ENCODE data around the gene METTL13. TPM values are rescaled to one million over a fixed set of nuclear protein-coding genes. Genes with fewer than 3 reads are reported as not detected.
A peak's percentile ranks its signal among the peaks of the same experiment; 100 is the strongest.

METTL13 gene
- total and polyA plus RNA-seq, 2 of the 8 experiments (the other 6 are each of a cell fraction or from before 2014, with no cell fraction given), result 38.1 to 66.3 TPM

DNA sequence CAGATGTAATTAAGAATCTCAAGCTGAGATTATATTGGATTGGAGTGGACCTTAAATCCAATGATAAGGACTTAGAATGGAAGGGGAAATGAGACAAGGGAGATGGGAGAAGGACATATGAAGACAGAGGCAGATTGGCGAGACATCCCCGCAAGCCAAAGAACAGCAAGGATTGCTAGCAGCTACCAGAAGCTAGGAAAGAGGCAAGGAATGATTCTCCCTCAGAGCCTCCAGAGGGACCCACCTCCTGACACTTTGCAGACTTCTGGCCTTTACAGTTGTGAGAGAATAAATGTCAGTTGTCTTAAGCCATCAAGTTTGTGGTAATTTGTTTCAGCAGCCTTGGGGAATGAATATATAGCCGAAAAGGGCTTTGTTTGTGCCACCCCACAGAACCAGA lies 20.7 kb downstream of the METTL13 start:
- Histone ChIP-seq H3K79me1 (ENCODE audit: low read depth, low read length) (no peaks in the 10 kb centered on the region), H2AFZ (ENCODE audit: low read length) (no peak overlapping the region), H3K9me3 (ENCODE audit: insufficient read depth in 2 of 2, low read depth in 1 of 2, low read length in 1 of 2) (no peaks in the 10 kb centered on the region), H4K20me1 (replicated peaks in 1 of 2; ENCODE audit: control insufficient read depth in 1 of 2, insufficient read depth in 2 of 2, low read length in 2 of 2) (no peaks in the 10 kb centered on the region), H3K23ac (ENCODE audit: insufficient read length) (no peak overlapping the region), H4K5ac (ENCODE audit: insufficient read length, low read depth, low read length) (no peak overlapping the region), H3K4me2 (ENCODE audit: insufficient read depth in 1 of 2, low read depth in 2 of 2, low read length in 2 of 2) (no peak overlapping the region), H2BK5ac (ENCODE audit: low read depth, low read length) (no peak overlapping the region), H3K4ac (replicated peaks; ENCODE audit: insufficient read length, low read depth, low read length) (no peak overlapping the region), H4K8ac (ENCODE audit: extremely low read depth, insufficient read depth, low read length) (no peak overlapping the region), H2BK12ac (ENCODE audit: low read depth, low read length) (no peak overlapping the region), H3K79me2 (ENCODE audit: control insufficient read depth in 1 of 2, insufficient read depth in 2 of 2, low read length in 2 of 2) (no peaks in the 10 kb centered on the region), H2BK20ac (ENCODE audit: low read length) (no peak overlapping the region), H2BK120ac (replicated peaks; ENCODE audit: low read depth, low read length) (no peak overlapping the region), H2AK5ac (ENCODE audit: low read depth, low read length) (no peak overlapping the region), H3K36me3 (ENCODE audit: control insufficient read depth in 2 of 4, insufficient read depth in 4 of 4, low read length in 3 of 4) (peaks cover 0 to 6% (median 3%) of the 10 kb centered on the region in 4 experiments; a peak in 4 of 8 replicates), H4K91ac (replicated peaks; ENCODE audit: insufficient read length, low read length) (no peak overlapping the region), H3K27ac (ENCODE audit: low read depth, low read length) (no peak overlapping the region), H2BK15ac (ENCODE audit: low read length) (no peak overlapping the region), H3K4me1 (replicated peaks in 1 of 4; ENCODE audit: control insufficient read depth in 3 of 4, insufficient read depth in 4 of 4, low read length in 3 of 4) (peaks cover 0 to 11% (median 5%) of the 10 kb centered on the region in 4 experiments; a peak in 3 of 7 replicates), H3K14ac (ENCODE audit: insufficient read length) (no peak overlapping the region), H3K56ac (replicated peaks; ENCODE audit: insufficient read length, low read depth, low read length) (no peak overlapping the region), H3K18ac (ENCODE audit: extremely low read depth, low read length) (no peak overlapping the region), H3K4me3 (ENCODE audit: extremely low read depth in 1 of 4, insufficient read depth in 2 of 4, low read depth in 3 of 4, low read length in 4 of 4) (no peak overlapping the region), H3K9ac (replicated peaks in 1 of 4; ENCODE audit: extremely low read depth in 1 of 4, low read depth in 3 of 4, low read length in 3 of 4) (no peak overlapping the region), H3K23me2 (ENCODE audit: low read depth, low read length) (no peaks in the 10 kb centered on the region), H3K27me3 (replicated peaks in 1 of 4; ENCODE audit: control insufficient read depth in 3 of 4, extremely low read depth in 1 of 4, insufficient read depth in 3 of 4, low read length in 3 of 4) (no peaks in the 10 kb centered on the region)
- DNase-seq (ENCODE audit: low read depth in 1 of 2, low spot score in 2 of 2), result no peak
- FAIRE-seq, result no peak
- 89% methylated on average over 3 of the region's 3 CpGs; no CpG with 5 or more reads in 1 of the 2 experiments for WGBS, 2 experiments (ENCODE audit: extremely low coverage in 1 of 2, insufficient coverage in 1 of 2, insufficient read length in 1 of 2, insufficient replicate concordance in 2 of 2, low coverage in 1 of 2, low lambda C conversion rate in 2 of 2, missing lambda C conversion rate in 1 of 2)
- POLR2A ChIA-PET (ENCODE audit: partially characterized antibody), result interaction anchor here (0.6 to 1.3 kb wide), 3 partner anchors 60 to 183 kb away, joined by 3 to 5 read pairs (median 3); partner anchors contain the start of gene VAMP4
- TF ChIP-seq TAF1 (IDR thresholded peaks at IDR 0.05; ENCODE audit: low read depth, low read length) (no peak), TBP (IDR thresholded peaks at IDR 0.05; ENCODE audit: low read depth, low read length) (no peak), EZH2 (IDR thresholded peaks at IDR 0.05; ENCODE audit: low read depth, low read length, severe bottlenecking) (no peak), RAD21 (IDR thresholded peaks at IDR 0.05 in 1 of 2, conservative IDR thresholded peaks at IDR 0.05 in 1 of 2; ENCODE audit: low read depth in 2 of 2, low read length in 2 of 2) (peak; percentile 66 to 73)
- TF ChIP-seq, protein P1, sequence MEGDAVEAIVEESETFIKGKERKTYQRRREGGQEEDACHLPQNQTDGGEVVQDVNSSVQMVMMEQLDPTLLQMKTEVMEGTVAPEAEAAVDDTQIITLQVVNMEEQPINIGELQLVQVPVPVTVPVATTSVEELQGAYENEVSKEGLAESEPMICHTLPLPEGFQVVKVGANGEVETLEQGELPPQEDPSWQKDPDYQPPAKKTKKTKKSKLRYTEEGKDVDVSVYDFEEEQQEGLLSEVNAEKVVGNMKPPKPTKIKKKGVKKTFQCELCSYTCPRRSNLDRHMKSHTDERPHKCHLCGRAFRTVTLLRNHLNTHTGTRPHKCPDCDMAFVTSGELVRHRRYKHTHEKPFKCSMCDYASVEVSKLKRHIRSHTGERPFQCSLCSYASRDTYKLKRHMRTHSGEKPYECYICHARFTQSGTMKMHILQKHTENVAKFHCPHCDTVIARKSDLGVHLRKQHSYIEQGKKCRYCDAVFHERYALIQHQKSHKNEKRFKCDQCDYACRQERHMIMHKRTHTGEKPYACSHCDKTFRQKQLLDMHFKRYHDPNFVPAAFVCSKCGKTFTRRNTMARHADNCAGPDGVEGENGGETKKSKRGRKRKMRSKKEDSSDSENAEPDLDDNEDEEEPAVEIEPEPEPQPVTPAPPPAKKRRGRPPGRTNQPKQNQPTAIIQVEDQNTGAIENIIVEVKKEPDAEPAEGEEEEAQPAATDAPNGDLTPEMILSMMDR (IDR thresholded peaks at IDR 0.05; ENCODE audit: control extremely low read depth in 1 of 3, insufficient read depth in 1 of 3, low read depth in 1 of 3, low read length in 3 of 3), result peak in 2 of 3 experiments; percentile 43 to 50; a peak in 3 of 4 replicates
- CTCF ChIA-PET (ENCODE audit: partially characterized antibody), result interaction anchor here (0.5 to 16.4 kb wide), 55 partner anchors 8 to 641 kb away, joined by 3 to 694 read pairs (median 7); partner anchors contain the start of genes DNM3 and PIGC
